Measurements from ENCODE around the gene PFKFB3. TPM values are rescaled to one million over a fixed set of nuclear protein-coding genes. Genes with fewer than 3 reads are reported as not detected.
A peak's percentile ranks its signal among the peaks of the same experiment; 100 is the strongest.

The PFKFB3 gene
- total and polyA plus RNA-seq, 2 experiments from 2014 or later = 14.5 to 23.7 TPM

- no peak overlapping the region for H3K4me2 ChIP-seq (ENCODE audit: unreplicated experiment)
Observed at GRCh38 chr10:6200440-6200733, 2.3 kb upstream of the PFKFB3 start.

GRCh38 chr10:6200734-6201515 is 1.8 kb upstream of the PFKFB3 start:
- Histone ChIP-seq H3K4me2 (ENCODE audit: unreplicated experiment) (peak overlapping the region; percentile 98), H3K9me2 (ENCODE audit: insufficient read depth) (no peaks in the 10 kb centered on the region), H4K20me1 (ENCODE audit: insufficient read depth) (no peaks in the 10 kb centered on the region), H2AFZ (peak overlapping the region; percentile 59), H3K27ac (no peak overlapping the region), H3K4me3 (peak overlapping the region; percentile 78), H3K27me3 (replicated peaks; ENCODE audit: insufficient read depth) (no peaks in the 10 kb centered on the region), H3K4me1 (ENCODE audit: insufficient read depth) (peaks cover 21% of the 10 kb centered on the region), H3K9ac (peak overlapping the region; percentile 49; the same call in 1 of the 2 replicates), H3K36me3 (ENCODE audit: low read depth) (no peaks in the 10 kb centered on the region), H3F3A (ENCODE audit: insufficient read depth) (0 out of 2 replicates have a peak, but pooled peaks cover 5% of the 10 kb centered on the region), H3K9me3 (ENCODE audit: low read depth) (no peaks in the 10 kb centered on the region), H3K79me2 (ENCODE audit: insufficient read depth) (peaks cover 20% of the 10 kb centered on the region)
- no peak for TF ChIP-seq EZH2 (IDR thresholded peaks at IDR 0.05; ENCODE audit: insufficient read depth, poor library complexity, severe bottlenecking)
- no peak for TF ChIP-seq EZH2phosphoT487 (IDR thresholded peaks at IDR 0.05; ENCODE audit: insufficient read depth, low read depth)
- in situ Hi-C loops (cut with MboI) = loop anchor here (10.0 kb wide), 1 partner anchor 194 kb away; no protein-coding TSS in a partner anchor
- DNase-seq = peak; percentile 58
- WGBS, 2 experiments (ENCODE audit: low coverage in 1 of 2, low lambda C conversion rate in 2 of 2, missing lambda C conversion rate in 2 of 2) = 3 to 5% methylated on average over 49 to 58 of the region's 59 CpGs

More at GRCh38 chr10:6200440-6200733, 2.3 kb upstream of the PFKFB3 start:
- no peak for DNase-seq
- no peak overlapping the region for H3K9ac ChIP-seq
- 0 out of 2 replicates have a peak, but pooled peaks cover 5% of the 10 kb centered on the region for H3F3A ChIP-seq (ENCODE audit: insufficient read depth)
- TF ChIP-seq EZH2 (IDR thresholded peaks at IDR 0.05; ENCODE audit: insufficient read depth, poor library complexity, severe bottlenecking) (no peak), EZH2phosphoT487 (IDR thresholded peaks at IDR 0.05; ENCODE audit: insufficient read depth, low read depth) (no peak)
- no peaks in the 10 kb centered on the region for H3K27me3 ChIP-seq (replicated peaks; ENCODE audit: insufficient read depth)
- H3K4me1 ChIP-seq (ENCODE audit: insufficient read depth) = peaks cover 25% of the 10 kb centered on the region
- peaks cover 16% of the 10 kb centered on the region for H3K79me2 ChIP-seq (ENCODE audit: insufficient read depth)
- 23 to 29% methylated on average over 5 to 6 of the region's 6 CpGs for WGBS, 2 experiments (ENCODE audit: low coverage in 1 of 2, low lambda C conversion rate in 2 of 2, missing lambda C conversion rate in 2 of 2)
- H4K20me1 ChIP-seq (ENCODE audit: insufficient read depth) = no peaks in the 10 kb centered on the region
- H2AFZ ChIP-seq = no peak overlapping the region
- H3K9me3 ChIP-seq (ENCODE audit: low read depth) = no peaks in the 10 kb centered on the region
- no peaks in the 10 kb centered on the region for H3K9me2 ChIP-seq (ENCODE audit: insufficient read depth)
- H3K4me3 ChIP-seq = no peak overlapping the region
- in situ Hi-C loops (cut with MboI) = loop anchor here (10.0 kb wide), 1 partner anchor 194 kb away; no protein-coding TSS in a partner anchor
- no peaks in the 10 kb centered on the region for H3K36me3 ChIP-seq (ENCODE audit: low read depth)
- no peak overlapping the region for H3K27ac ChIP-seq

GRCh38 chr10:6201516-6201975 is 1.2 kb upstream of the PFKFB3 start:
- Histone ChIP-seq H3K27me3 (replicated peaks; ENCODE audit: insufficient read depth) (no peaks in the 10 kb centered on the region), H3K36me3 (ENCODE audit: low read depth) (no peaks in the 10 kb centered on the region), H2AFZ (peak overlapping the region; percentile 72), H3K27ac (no peak overlapping the region), H3K4me1 (ENCODE audit: insufficient read depth) (peaks cover 17% of the 10 kb centered on the region), H3K4me3 (peak overlapping the region; percentile 78), H3K9me2 (ENCODE audit: insufficient read depth) (no peaks in the 10 kb centered on the region), H4K20me1 (ENCODE audit: insufficient read depth) (no peaks in the 10 kb centered on the region), H3F3A (ENCODE audit: insufficient read depth) (0 out of 2 replicates have a peak, but pooled peaks cover 5% of the 10 kb centered on the region), H3K9me3 (ENCODE audit: low read depth) (no peaks in the 10 kb centered on the region), H3K4me2 (ENCODE audit: unreplicated experiment) (peak overlapping the region; percentile 98), H3K79me2 (ENCODE audit: insufficient read depth) (peaks cover 20% of the 10 kb centered on the region), H3K9ac (peak overlapping the region; percentile 49; the same call in 1 of the 2 replicates)
- 1 to 3% methylated on average over 34 to 50 of the region's 50 CpGs for WGBS, 2 experiments (ENCODE audit: low coverage in 1 of 2, low lambda C conversion rate in 2 of 2, missing lambda C conversion rate in 2 of 2)
- in situ Hi-C loops (cut with MboI) = loop anchor here (10.0 kb wide), 1 partner anchor 193 kb away; no protein-coding TSS in a partner anchor
- TF ChIP-seq EZH2 (IDR thresholded peaks at IDR 0.05; ENCODE audit: insufficient read depth, poor library complexity, severe bottlenecking) (no peak), EZH2phosphoT487 (IDR thresholded peaks at IDR 0.05; ENCODE audit: insufficient read depth, low read depth) (no peak)
- DNase-seq = peak; percentile 82

- TF ChIP-seq EZH2phosphoT487 (IDR thresholded peaks at IDR 0.05; ENCODE audit: insufficient read depth, low read depth) (no peak), EZH2 (IDR thresholded peaks at IDR 0.05; ENCODE audit: insufficient read depth, poor library complexity, severe bottlenecking) (no peak)
- Histone ChIP-seq H3K4me1 (ENCODE audit: insufficient read depth) (peaks cover 17% of the 10 kb centered on the region), H3K4me3 (peak overlapping the region; percentile 78), H3K27ac (no peak overlapping the region), H3K4me2 (ENCODE audit: unreplicated experiment) (peak overlapping the region; percentile 98), H3K9me2 (ENCODE audit: insufficient read depth) (no peaks in the 10 kb centered on the region), H3K9ac (peak overlapping the region; percentile 49), H2AFZ (peak overlapping the region; percentile 72), H3F3A (ENCODE audit: insufficient read depth) (0 out of 2 replicates have a peak, but pooled peaks cover 5% of the 10 kb centered on the region), H3K9me3 (ENCODE audit: low read depth) (no peaks in the 10 kb centered on the region), H3K79me2 (ENCODE audit: insufficient read depth) (peaks cover 20% of the 10 kb centered on the region), H4K20me1 (ENCODE audit: insufficient read depth) (no peaks in the 10 kb centered on the region), H3K27me3 (replicated peaks; ENCODE audit: insufficient read depth) (no peaks in the 10 kb centered on the region), H3K36me3 (ENCODE audit: low read depth) (no peaks in the 10 kb centered on the region)
- no peak for DNase-seq
- WGBS, 2 experiments (ENCODE audit: low coverage in 1 of 2, low lambda C conversion rate in 2 of 2, missing lambda C conversion rate in 2 of 2) = 1 to 2% methylated on average over 29 of the region's 29 CpGs
- in situ Hi-C loops (cut with MboI) = loop anchor here (10.0 kb wide), 1 partner anchor 193 kb away; no protein-coding TSS in a partner anchor
Observed at GRCh38 chr10:6202098-6202683, 541 bp upstream of the PFKFB3 start.
